IMR-90 (cell line): ENCODE measurements around the gene AKAP9.

Source experiments
- CEBPB ChIP-seq: IDR thresholded peaks from 2 replicates; pipeline ENCODE4 v1.6.1; 2012; ENCODE audit warnings: low read depth, low read length, improper control_type of control experiment
- CHD1 ChIP-seq: IDR thresholded peaks from 2 replicates; pipeline ENCODE4 v1.6.1; 2012; ENCODE audit warnings: low read depth, low read length, improper control_type of control experiment
- FOS ChIP-seq: fragments of 150-350 bp; IDR thresholded peaks from 2 replicates; pipeline ENCODE4 v1.6.1; 2016; ENCODE audit warnings: low read depth, low read length
- MXI1 ChIP-seq: IDR thresholded peaks from 2 replicates; pipeline ENCODE4 v1.6.1; 2012; ENCODE audit warnings: low read depth, mild to moderate bottlenecking, low read length, moderate library complexity, borderline replicate concordance
- NFE2L2 ChIP-seq: fragments of 150-350 bp; IDR thresholded peaks from 2 replicates; pipeline ENCODE4 v1.6.1; 2016; ENCODE audit warnings: low read depth, mild to moderate bottlenecking, low read length
- POLR2A ChIP-seq: IDR thresholded peaks from 2 replicates; pipeline ENCODE4 v1.6.1; 2012; ENCODE audit warnings: mild to moderate bottlenecking, low read depth, low read length
- TF ChIP-seq, protein P1 (sequence below): conservative IDR thresholded peaks from 2 replicates; pipeline ENCODE4 v1.5.1; 2012; ENCODE audit warnings: mild to moderate bottlenecking, low read depth, low read length, improper control_type of control experiment

DNA sequence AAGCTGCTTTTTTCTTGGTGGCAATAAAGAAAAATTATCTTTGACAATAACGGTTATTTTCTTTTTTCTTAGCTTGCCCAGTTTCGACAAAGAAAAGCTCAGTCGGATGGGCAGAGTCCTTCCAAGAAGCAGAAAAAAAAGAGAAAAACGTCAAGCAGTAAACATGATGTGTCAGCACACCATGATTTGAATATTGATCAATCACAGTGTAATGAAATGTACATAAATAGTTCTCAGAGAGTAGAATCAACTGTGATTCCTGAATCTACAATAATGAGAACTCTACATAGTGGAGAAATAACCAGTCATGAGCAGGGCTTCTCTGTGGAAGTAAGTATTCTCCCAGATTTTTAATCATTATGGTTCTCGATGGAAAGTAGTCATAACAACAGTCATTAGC, 33.0 kb downstream of the AKAP9 start:
- TF ChIP-seq POLR2A: no peak
- TF ChIP-seq, protein P1, sequence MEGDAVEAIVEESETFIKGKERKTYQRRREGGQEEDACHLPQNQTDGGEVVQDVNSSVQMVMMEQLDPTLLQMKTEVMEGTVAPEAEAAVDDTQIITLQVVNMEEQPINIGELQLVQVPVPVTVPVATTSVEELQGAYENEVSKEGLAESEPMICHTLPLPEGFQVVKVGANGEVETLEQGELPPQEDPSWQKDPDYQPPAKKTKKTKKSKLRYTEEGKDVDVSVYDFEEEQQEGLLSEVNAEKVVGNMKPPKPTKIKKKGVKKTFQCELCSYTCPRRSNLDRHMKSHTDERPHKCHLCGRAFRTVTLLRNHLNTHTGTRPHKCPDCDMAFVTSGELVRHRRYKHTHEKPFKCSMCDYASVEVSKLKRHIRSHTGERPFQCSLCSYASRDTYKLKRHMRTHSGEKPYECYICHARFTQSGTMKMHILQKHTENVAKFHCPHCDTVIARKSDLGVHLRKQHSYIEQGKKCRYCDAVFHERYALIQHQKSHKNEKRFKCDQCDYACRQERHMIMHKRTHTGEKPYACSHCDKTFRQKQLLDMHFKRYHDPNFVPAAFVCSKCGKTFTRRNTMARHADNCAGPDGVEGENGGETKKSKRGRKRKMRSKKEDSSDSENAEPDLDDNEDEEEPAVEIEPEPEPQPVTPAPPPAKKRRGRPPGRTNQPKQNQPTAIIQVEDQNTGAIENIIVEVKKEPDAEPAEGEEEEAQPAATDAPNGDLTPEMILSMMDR: no peak
- no peak for TF ChIP-seq FOS
- no peak for TF ChIP-seq MXI1
- TF ChIP-seq CEBPB: no peak
- no peak for TF ChIP-seq CHD1
- no peak for TF ChIP-seq NFE2L2
